ENCODE measurements around the gene TBC1D5.
"Not testable (repeated sequence)": the region's sequence is repeated elsewhere in the genome, so short reads cannot be mapped to it uniquely, and the experiment has no call there.

The TBC1D5 gene

DNA sequence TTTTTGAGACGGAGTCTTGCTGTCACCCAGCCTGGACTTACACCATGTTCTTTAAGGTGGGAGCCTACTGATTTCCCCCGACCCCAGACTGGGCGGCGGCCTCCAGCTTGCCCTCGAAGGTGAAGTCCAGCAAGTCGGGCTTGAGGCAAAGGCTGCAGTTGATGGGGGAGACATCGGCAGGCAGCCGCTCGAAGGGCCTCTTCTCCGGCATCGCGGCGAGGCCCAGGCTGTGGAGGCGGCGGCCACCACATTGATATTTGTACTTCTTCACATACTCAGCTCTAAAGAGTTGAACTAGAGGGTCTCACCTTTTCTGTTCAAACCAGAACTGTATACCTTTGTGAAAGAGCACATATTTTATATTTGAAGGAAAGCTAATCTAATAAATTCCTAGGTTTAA is 36.4 kb downstream of the TBC1D5 start:
- DNase-seq, result not testable (repeated sequence)

DNA sequence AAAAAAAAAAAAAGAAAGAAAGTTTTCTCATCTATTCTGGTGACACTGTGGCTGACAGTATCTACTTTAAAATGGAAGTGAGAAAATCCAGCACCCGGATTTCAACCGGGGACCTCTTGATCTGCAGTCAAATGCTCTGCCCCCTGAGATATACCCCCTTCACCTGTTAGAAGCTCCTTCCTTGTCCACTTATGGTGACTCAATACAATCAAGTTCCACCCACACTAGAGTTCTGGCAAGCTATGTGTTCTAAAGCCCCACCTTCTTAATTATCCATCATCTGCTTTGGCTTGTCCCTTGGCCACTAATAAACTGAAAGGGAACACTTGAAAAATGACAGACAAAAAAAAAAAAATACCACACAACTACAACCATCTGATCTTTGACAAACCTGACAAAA is 42.6 kb downstream of the TBC1D5 start:
- DNase-seq, result not testable (repeated sequence)

DNA sequence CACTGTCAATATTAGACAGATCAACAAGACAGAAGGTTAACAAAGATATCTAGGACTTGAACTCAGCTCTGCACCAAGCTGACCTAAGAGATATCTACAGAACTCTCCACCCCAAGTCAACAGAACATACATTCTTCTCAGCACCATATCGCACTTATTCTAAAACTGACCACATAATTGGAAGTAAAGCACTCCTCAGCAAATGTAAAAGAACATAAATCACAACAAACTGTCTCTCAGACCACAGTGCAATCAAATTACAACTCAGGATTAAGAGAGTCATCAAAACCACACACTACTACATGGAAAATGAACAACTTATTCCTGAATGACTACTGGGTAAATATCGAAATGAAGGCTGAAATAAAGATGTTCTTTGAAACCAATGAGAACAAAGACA is 46.8 kb downstream of the TBC1D5 start:
- DNase-seq, result not testable (repeated sequence)

DNA sequence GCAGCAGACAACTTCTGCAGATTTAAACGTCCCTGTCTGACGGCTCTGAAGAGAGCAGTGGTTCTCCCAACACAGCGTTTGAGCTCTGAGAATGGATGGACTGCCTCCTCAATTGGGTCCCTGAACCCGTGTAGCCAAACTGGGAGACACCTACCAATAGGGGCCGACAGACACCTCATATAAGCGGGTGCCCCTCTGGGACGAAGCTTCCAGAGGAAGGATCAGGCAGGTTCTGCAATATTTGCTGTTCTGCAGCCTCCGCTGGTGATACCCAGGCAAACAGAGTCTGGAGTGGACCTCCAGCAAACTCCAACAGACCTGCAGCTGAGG is 48.8 kb downstream of the TBC1D5 start:
- not testable (repeated sequence) for DNase-seq

DNA sequence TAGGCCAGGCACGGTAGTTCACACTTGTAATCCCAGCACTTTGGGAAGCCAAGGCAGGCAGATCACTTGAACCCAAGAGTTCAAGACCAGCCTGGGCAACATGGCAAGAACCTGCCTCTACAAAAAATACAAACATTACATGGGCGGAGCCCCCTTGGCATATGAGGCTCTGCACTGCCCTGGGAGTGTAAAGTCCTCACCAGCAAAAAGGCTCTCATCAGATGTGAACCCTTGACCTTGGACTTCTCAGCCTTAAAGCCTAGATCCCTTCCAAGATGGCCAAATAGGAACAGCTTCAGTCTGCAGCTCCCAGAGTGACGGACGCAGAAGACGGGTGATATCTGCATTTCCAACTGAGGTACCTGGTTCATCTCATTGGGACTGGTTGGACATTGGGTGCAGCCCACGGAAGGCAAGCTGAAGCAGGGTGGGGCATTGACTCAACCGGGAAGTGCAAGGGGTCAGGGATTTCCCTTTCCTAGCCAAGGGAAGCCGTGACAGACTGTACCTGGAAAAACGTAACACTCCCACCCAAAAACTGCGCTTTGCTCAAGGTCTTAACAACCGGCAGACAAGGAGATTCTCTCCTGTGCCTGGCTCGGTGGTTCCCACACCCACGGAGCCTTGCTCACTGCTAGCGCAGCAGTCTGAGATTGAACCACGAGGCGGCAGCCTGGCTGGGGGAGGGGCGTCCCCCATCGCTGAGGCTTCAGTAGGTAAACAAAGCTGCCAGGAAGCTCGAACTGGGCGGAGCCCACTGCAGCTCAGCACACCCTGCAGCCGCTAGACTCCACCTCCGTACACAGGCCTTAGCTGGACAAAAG is 49.4 kb downstream of the TBC1D5 start:
- DNase-seq, result peak; percentile 60

DNA sequence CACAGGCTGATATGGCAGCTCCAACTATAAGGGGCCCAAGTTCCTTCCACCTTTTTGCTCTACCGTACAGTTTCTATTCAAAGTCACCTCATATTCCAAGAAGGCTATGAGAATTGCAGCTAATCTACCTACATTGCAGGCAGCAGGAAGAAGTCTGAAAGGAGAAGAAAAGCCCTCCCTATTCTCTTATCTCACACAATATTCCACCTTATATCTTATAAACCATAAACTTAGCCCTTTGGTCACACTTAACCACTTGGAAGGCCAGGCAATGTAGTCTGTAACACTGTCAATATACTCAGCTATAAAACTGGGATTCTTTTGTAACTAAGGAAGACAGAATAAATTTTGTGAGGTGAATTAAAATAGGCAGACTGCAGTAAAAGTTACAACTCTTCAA is 54.9 kb downstream of the TBC1D5 start:
- no peak for DNase-seq

DNA sequence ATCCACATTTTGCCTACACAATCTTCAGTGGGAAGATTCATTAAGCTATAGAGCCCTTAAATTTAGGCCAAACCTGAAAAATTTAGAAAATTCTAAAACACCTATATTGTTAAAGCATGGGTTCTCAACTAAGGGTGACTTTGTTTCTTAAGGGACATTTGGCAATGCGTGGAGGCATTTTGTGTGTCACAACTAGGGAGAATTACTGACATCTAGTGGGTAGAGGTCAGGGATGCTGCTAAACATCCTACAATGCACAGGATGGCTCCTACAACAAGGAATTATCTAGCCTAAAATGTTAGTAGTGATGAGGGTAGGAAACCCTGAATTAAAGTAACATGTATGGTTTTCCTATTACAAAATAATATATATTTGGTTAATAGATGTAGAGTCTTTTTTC is 55.8 kb downstream of the TBC1D5 start:
- DNase-seq, result no peak

DNA sequence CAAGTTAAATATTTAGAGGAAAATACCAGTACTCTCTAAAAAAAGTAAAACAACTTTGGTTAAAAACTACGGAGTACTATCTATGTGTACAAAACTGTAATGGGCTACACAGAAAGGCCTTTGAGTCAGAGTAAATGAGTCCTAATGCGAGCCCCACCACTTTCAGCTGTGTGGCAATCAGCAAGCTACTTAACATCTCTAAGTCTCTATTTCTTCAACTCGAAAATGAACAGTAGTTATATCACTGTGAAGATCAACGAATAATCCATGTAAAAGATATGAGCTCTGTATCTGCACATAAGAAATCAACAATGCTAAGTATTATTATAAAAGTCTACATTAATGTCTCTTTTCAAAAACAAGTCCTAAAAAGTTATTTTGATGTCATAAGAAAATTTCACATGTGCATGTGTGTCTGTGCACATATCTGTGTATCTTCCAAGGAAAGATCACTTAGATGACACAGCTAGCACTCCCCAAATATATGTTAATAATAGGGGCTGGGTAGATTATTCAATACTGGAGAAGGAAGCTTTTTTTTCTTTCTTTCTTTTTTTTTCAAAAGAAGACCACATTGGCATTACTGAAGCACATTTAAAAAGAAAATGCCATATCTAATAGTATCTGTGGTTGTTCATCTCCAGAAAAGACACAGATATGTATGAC is 58.8 kb downstream of the TBC1D5 start:
- DNase-seq, result no peak

DNA sequence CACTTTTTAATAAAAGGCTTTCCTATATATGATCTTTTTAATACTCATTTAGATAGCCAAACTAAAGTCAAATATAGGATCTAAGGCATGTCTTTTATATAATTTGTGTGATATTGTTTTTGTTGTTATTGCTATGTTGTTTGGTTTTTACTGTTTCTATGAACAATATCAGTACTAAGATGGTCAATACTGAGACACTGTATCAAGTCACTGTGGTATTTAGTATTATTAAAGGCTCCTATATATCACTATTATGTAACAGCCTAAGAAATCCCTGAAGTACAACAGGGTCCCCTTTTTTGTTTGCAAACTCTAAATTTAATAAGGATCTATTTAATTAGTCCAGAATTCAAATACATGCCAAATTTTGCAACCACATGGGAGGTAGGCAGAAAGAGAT is 61.9 kb downstream of the TBC1D5 start:
- no peak for DNase-seq

DNA sequence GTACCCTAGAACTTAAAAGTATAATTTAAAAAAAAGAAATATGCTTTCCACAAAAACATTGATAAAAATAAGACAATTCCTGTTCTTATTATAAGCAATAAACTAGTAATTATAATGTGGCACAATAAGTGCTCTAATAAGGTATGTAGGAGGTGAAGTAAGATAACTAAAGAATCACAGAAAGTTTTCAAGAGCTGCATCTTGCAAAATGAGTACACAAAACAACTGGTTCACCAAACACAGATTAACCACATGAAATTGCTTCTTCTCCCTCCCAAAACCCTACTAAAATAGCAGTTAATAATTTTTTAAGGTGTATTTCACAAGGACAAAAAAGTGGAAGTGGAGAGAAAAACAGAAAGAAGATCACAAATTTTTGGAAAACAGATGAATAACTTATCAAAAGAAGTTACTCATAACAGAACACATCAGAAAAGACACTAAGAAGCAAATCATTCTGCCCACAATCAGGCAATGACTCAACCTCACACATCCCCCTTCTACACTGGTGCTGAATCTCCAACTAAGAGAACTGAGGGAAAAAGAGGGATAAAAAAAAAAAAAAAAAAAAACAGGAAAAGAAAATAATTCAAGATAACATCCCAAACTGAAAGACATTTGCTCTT is 64.2 kb downstream of the TBC1D5 start:
- no peak for DNase-seq

DNA sequence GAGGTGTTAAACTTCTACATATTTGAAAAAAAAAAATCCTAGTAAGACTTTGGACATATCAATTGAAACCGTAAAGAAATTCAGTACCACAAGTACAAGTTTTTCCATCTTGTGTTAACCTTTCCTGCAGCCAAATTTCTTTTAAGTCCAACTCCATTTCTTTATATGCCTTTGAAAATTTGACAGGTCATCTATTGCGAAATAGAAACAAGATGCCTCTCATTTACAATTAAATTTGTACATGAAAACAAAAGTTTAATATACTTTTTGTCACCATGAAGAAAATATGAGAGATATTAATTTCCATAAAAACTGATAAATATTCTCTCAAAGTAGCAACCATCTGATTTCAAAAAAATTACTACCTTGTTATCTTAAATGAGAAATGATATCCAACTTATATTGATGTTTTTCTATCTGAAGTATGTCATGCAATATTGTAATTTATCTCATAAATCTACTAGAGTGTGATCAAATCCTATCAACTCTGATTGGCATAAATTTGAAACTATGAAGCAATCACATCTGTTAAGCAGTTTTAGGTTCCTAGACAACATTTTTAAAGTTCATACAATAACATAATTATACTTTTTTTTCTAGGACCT is 68.2 kb downstream of the TBC1D5 start:
- no peak for DNase-seq

DNA sequence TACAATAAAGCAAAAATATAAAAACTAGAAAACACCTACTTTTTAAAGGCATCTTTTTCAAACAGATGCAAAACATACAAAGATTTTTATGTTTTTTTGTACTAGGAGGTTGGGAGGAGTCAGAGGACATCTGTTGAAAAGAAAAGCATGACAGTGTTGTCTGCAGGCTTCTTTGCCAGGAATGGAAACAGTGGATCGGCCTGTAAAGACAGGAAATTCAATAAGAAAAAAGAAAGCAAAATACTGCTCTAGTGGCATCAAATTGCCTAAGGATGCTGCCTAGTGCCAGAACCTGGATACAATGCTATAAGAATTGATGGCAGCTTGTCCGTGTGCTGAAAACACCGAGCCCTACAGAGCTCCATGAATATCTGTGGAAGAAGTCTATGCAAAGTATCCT is 69.9 kb downstream of the TBC1D5 start:
- no peak for DNase-seq

DNA sequence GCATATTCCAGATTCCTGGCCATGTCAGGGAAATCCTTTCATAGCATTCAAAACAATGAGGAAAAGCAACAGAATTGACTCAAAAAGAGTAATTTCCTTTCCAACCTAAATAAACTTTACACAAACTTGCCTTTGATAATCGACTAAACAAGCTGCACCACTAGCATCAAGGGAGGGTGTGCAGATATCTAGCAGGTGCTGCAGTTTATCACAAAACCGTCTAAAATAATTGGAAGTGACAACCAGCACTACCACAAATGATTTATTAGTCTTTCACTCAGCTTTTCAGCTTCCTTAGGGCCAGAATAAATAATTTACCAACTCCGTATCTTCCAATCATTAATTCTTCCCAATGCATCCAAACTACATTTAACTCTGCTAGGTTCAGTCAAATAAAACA is 71.7 kb downstream of the TBC1D5 start:
- DNase-seq, result no peak

DNA sequence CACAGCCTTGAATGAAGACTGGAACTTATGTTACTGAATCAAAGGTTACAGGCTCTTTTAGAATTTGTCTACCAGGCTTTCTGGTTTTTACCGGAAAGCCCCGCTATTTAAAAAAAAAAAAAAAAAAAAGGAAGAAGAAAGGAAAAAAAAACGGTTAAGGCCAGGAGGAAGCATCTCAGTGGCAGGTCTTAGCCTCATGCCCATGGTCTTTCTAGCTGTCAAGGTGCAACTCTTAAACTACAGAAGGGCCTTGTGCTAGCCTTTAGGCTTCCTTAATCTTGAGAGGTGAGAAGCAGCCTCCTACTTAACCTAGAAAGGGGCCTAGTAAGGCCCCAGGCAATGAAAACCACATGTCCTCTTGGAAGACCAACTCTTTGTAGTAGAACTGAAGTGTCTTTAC is 77.5 kb downstream of the TBC1D5 start:
- no peak for DNase-seq

DNA sequence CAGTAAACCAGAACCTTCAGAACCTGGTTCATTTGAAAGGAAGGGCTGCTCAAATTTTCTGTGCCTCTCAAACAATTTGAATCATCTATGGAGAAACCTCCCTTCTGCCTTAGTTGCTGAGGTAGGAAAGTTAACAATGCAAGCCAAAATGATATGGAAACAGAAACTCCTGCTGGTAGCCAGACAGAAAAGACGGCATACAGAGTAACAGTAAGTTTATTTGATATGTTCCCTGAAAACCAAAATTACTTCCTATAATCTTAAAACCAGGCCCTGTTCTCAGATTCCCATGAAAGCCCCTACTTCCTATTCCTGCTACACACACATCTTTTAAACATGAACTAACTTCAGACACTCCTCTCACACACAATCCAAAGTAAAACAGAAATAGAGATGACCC is 86.2 kb downstream of the TBC1D5 start:
- DNase-seq, result no peak

DNA sequence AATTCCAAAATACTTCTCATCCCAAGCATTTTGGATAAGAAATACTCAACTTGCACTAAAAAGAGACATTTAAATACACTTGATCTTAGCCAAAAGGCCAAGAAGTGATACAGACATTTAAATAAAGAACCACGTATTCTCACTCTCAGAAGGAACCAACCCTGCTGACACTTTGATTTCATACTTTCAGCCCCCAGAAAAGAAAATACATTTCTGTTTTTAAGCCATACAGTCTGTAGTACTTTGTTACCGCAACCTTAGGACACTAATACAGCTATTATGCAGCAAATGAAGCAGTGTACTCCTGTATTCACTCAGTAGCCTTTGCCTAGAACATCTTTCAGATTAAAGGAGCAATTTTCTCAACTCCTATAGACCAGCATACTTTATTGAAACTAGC is 86.7 kb downstream of the TBC1D5 start:
- no peak for DNase-seq

DNA sequence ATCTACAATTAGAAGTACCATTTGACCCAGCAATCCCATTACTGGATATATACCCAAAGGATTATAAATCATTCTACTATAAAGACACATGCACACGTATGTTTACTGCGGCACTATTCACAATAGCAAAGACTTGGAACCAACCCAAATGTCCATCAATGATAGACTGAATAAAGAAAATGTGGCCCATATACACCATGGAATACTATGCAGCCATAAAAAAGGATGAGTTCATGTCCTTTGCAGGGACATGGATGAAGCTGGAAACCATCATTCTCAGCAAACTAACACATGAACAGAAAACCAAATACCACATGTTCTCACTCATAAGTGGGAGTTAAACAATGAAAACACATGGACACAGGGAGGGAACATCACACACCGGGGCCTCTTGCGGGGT is 92.7 kb downstream of the TBC1D5 start:
- DNase-seq, result not testable (repeated sequence)

DNA sequence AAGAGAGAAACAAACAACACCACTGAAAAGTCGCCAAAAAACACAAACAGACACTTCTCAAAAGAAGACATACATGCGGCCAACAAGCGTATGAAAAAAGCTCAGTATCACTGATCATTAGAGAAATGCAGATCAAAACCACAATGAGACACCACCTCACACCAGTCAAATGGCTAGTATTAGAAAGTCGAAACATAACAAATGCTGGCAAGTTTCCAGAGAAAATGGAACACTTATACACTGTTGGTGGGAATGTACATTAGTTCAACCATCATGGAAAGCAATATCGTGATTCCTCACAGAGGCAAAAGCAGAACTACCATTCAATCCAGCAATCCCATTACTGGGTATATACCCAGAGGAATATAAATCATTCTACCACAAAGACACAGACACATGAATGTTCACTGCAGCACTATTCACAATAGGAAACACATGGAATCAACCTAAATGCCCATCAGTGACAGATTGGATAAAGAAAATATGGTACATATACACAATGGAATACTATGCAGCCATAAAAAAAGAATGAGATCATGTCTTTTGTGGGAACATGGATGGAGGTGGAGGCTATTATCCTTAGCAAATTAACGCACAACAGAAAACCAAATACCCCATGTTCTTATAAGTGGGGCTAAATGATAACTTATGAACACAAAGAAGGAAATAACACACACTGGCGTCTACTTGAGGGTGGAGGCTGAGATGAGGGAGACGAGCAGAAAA is 93.6 kb downstream of the TBC1D5 start:
- not testable (repeated sequence) for DNase-seq

DNA sequence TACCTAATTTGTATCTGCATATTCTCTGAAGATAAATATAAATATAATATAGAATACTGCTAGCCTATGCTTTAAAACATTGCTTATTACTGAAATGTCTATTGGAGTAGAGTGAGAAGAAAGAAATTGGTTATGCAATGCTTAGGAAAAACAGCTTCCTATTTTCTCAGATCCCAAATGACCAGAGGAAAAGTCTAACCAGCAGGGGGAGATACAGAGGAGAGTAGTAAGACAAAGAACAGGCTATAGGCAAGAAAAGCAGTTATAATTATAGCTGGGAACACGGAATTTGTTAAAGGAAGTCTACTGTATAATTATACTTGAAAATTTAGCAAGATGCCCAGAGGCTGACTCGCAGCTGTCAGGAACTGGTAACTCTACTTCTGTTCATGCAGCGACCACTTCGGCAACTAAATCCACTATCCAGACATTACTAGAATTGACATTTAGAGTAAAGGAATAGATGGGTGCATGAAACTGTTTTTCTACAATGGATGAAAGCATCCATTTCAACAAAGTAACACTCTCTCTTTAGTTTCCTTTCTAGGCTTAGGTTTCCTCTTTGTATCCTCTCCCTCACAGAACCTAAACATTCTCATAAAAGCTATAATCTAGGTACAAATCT is 97.2 kb downstream of the TBC1D5 start:
- DNase-seq, result peak; percentile 44

DNA sequence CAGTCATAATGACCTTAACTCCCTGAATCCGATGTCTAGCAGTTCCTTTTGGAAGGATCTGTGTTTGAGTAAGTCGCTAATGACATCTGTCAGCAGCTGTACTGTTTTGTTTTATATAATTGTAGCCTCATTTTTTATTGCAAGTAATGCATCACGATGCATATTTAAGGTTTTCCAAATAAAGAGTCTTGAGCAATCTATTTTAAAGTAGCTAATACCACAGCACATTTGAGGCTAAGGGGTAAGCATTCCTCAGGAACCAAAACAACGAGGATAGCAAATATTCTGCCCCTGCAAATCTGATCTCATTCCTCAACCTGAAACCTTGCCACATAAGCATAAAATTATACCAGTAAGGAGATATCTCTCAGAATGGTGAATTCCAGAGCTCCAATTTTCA is 98.7 kb downstream of the TBC1D5 start:
- no peak for DNase-seq

DNA sequence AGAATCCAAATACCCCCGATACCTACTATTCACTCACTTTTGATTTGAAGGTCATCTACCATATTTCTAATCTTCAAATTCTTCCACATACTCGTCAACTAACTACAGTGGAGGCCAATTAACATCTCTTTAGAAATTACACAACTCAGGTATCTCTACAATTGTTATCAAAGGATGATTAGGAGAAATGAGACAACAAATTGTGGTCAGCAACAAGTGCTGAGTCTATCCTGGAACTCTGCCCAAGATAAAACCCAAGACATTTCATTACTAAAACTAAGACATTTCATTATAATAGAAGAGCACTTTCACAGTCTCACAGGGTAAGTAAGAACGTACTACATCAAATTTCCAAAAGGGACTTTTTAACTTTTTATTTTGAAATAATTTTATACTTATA is 100.0 kb downstream of the TBC1D5 start:
- no peak for DNase-seq

DNA sequence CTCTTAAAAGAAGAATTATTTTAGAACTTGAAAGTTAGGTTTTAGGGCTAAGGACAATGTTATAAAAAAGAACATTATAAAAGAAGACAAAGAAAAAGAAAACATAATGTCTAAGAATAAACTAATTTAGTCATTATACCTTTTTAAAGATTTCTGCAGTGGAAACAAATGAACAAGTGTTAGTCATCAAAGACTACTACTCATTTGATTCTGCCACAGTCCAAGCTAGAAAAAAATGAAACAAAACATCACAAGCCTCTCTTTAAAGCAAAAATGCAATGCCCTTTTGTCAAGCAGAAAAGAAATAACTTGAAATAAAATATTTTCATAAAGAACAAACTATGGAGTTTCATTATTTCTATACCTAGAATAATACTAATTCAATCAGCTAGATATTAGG is 102.0 kb downstream of the TBC1D5 start:
- DNase-seq, result no peak

DNA sequence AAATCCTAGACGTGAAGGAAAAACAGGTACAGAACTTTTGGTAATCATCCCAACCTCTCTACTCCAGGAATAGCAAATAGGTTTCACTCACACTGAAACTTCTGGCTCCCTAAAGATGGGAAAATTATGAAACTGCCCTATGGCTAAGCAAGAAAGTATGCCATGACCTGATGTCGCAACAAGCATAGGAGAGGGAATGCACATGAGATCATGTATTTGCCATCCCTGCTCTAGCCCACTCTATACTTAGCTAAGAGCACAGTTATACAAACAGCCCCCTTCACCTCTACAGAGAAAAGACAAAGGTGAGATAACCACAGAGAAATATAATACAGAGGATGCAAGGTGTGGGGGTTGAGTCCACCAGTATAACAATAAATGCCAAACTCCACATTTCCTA is 102.7 kb downstream of the TBC1D5 start:
- DNase-seq, result peak; percentile 78

All from NCI-H2029 treated with DMSO at 0.1 percent for 48 hours (cell line).